ENCODE data around the gene HFE. TPM values are rescaled to one million over a fixed set of nuclear protein-coding genes. Genes with fewer than 3 reads are reported as not detected.
"Not testable (repeated sequence)": the region's sequence is repeated elsewhere in the genome, so short reads cannot be mapped to it uniquely, and the experiment has no call there.

The HFE gene
- total RNA-seq, 2 experiments from 2014 or later, result 1.0 to 1.4 TPM

DNA sequence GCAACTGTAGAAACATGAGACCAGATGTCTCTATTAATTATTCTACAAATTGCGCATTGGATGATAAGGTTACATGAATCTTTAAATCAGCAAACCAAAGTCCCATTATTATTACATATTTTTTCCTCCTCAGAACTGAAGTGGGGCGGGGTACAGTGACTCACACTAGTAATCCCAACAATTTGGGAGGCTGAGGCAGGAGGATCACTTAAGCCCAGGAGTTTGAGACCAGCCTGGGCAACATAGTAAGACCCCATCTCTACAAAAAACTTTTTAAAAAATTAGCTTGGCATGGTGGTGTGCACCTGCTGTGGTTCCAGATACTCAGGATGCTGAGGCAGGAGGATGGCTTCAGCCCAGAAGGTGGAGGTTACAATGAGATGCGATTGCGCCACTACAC lies 29.0 kb downstream of the HFE start:
- POLR2A ChIA-PET, result interaction anchor here (1.0 kb wide), 1 partner anchor 13 kb away, joined by 3 read pairs; a partner anchor contains a TSS
- no peak for DNase-seq
- Mint-ChIP-seq H3K27ac (no peak overlapping the region), H3K4me1 (ENCODE audit: low read depth) (peaks cover 9% of the 10 kb centered on the region), H3K36me3 (no peaks in the 10 kb centered on the region), H3K4me3 (no peak overlapping the region), H3K9me3 (no peaks in the 10 kb centered on the region), H3K27me3 (no peaks in the 10 kb centered on the region)
- intact Hi-C loops (cut with micrococcal nuclease), result no loop called here
- CTCF ChIA-PET, result interaction anchor here (1.2 kb wide), 1 partner anchor 19 kb away, joined by 3 read pairs; no protein-coding TSS in a partner anchor

GRCh38 chr6:26118999-26119398 lies 31.8 kb downstream of the HFE start:
- H3K27me3 Mint-ChIP-seq, result peaks cover 7% of the 10 kb centered on the region
- POLR2A ChIA-PET, result interaction anchor here (0.8 to 2.5 kb wide), 2 partner anchors 15 to 38 kb away, joined by 4 to 9 read pairs; a partner anchor contains a TSS
- intact Hi-C loops (cut with micrococcal nuclease), result no loop called here
- H3K9me3 Mint-ChIP-seq, result peaks cover 4% of the 10 kb centered on the region
- DNase-seq, result no peak
- peaks cover 10% of the 10 kb centered on the region for H3K36me3 Mint-ChIP-seq
- no peak overlapping the region for H3K27ac Mint-ChIP-seq
- CTCF ChIA-PET, result interaction anchor here (1.0 to 1.7 kb wide), 3 partner anchors 14 to 54 kb away, joined by 3 to 5 read pairs (median 5); no protein-coding TSS in a partner anchor
- H3K4me3 Mint-ChIP-seq, result no peak overlapping the region
- peaks cover 22% of the 10 kb centered on the region for H3K4me1 Mint-ChIP-seq (ENCODE audit: low read depth)

DNA sequence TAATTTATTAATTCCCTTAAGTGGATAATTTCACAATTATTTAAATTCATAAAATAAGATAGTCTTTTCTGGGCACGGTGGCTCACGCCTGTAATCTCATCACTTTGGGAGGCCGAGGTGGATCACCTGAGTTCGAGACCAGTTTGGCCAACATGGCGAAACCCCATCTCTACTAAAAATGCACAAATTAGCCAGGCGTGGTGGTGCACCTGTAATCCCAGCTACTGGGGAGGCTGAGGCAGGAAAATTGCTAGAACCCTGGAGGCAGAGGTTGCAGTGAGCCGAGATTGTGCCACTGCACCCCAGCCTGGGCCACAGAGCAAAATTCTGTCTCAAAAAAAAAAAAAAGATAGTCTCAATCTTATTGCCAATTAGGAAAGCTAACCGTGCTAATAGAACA lies 32.9 kb downstream of the HFE start:
- H3K4me1 Mint-ChIP-seq (ENCODE audit: low read depth), result peaks cover 20% of the 10 kb centered on the region
- DNase-seq, H3K4me3 Mint-ChIP-seq, H3K9me3 Mint-ChIP-seq, H3K27me3 Mint-ChIP-seq, H3K27ac Mint-ChIP-seq: not testable (repeated sequence)
- H3K36me3 Mint-ChIP-seq, result peaks cover 20% of the 10 kb centered on the region
- POLR2A ChIA-PET, result interaction anchor here (0.7 to 2.5 kb wide), 2 partner anchors 17 to 36 kb away, joined by 3 to 9 read pairs; a partner anchor contains a TSS
- intact Hi-C loops (cut with micrococcal nuclease), result loop anchor here (5.0 to 10.0 kb wide), 2 partner anchors 152 to 1715 kb away; a partner anchor contains a TSS
- CTCF ChIA-PET, result interaction anchor here (1.7 kb wide), 1 partner anchor 15 kb away, joined by 3 read pairs; no protein-coding TSS in a partner anchor

DNA sequence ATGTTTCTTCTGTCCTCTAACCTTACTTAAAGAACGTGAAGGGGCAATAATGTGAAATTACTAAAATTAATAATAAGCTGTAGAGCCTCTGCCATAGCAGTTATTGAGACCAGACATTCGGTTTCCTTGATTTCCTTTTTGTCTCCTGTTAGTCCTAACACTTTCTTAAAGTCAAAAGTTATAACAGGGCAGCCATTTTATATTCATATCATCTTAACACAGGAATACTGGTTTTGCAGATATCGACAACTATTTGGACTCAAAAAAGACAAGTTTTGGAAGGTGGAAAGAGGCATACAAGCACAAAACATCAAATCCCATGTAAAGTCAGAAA lies 33.5 kb downstream of the HFE start:
- Mint-ChIP-seq H3K4me3 (no peak overlapping the region), H3K9me3 (peaks cover 4% of the 10 kb centered on the region), H3K36me3 (peaks cover 24% of the 10 kb centered on the region), H3K4me1 (ENCODE audit: low read depth) (peaks cover 17% of the 10 kb centered on the region), H3K27me3 (peaks cover 8% of the 10 kb centered on the region), H3K27ac (peak overlapping the region; percentile 100)
- intact Hi-C loops (cut with micrococcal nuclease), result loop anchor here (5.0 to 10.0 kb wide), 2 partner anchors 152 to 1714 kb away; a partner anchor contains a TSS
- no peak for DNase-seq
- POLR2A ChIA-PET, result interaction anchor here (2.5 kb wide), 1 partner anchor 17 kb away, joined by 9 read pairs; a partner anchor contains a TSS
- CTCF ChIA-PET, result interaction anchor here (1.7 kb wide), 1 partner anchor 16 kb away, joined by 3 read pairs; no protein-coding TSS in a partner anchor

GRCh38 chr6:26121141-26122004 lies 34.1 kb downstream of the HFE start:
- H3K9me3 Mint-ChIP-seq, result peaks cover 4% of the 10 kb centered on the region
- peak overlapping the region; percentile 9 for H3K4me3 Mint-ChIP-seq
- ChIA-PET CTCF (no interaction called here), POLR2A (interaction anchor here (2.5 kb wide), 1 partner anchor 18 kb away, joined by 9 read pairs; a partner anchor contains a TSS)
- peaks cover 26% of the 10 kb centered on the region for H3K36me3 Mint-ChIP-seq
- no peak for DNase-seq
- peak overlapping the region; percentile 100 for H3K27ac Mint-ChIP-seq
- peaks cover 17% of the 10 kb centered on the region for H3K4me1 Mint-ChIP-seq (ENCODE audit: low read depth)
- H3K27me3 Mint-ChIP-seq, result peaks cover 8% of the 10 kb centered on the region
- intact Hi-C loops (cut with micrococcal nuclease), result loop anchor here (1.0 to 10.0 kb wide), 4 partner anchors 119 to 1713 kb away; a partner anchor contains a TSS

GRCh38 chr6:26122005-26122388 lies 34.8 kb downstream of the HFE start:
- peaks cover 26% of the 10 kb centered on the region for H3K36me3 Mint-ChIP-seq
- ChIA-PET CTCF (no interaction called here), POLR2A (no interaction called here)
- intact Hi-C loops (cut with micrococcal nuclease), result loop anchor here (1.0 to 10.0 kb wide), 4 partner anchors 119 to 1713 kb away; a partner anchor contains a TSS
- no peak for DNase-seq
- peaks cover 4% of the 10 kb centered on the region for H3K9me3 Mint-ChIP-seq
- H3K4me1 Mint-ChIP-seq (ENCODE audit: low read depth), result peaks cover 23% of the 10 kb centered on the region
- peak overlapping the region; percentile 100 for H3K27ac Mint-ChIP-seq
- H3K27me3 Mint-ChIP-seq, result peaks cover 8% of the 10 kb centered on the region
- H3K4me3 Mint-ChIP-seq, result no peak overlapping the region

DNA sequence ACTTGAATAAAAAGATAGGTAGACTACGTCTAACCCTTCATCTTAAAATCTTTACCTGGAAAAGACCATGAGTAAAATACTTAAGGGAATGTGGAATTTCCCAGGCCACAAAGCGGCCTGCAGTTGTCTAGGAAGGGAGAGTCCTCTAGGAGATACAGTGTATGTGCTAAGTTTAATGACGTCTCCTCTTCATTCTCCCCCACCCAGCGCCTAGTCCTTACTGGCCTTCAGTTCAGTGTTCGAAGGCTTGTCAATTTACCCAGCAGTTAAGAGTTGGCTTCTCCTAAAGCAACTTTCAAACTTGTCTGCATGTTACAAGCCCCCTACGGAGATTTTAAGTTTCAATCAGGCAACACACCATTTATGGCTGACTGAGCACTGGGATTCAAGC lies 35.2 kb downstream of the HFE start:
- H3K4me1 Mint-ChIP-seq (ENCODE audit: low read depth), result peaks cover 27% of the 10 kb centered on the region
- peak overlapping the region; percentile 95 for H3K4me3 Mint-ChIP-seq
- ChIA-PET POLR2A (interaction anchor here (0.8 to 6.4 kb wide), 24 partner anchors 18 to 1743 kb away, joined by 3 to 863 read pairs (median 36); partner anchors contain the start of gene TRIM38), CTCF (interaction anchor here (0.8 to 1.5 kb wide), 3 partner anchors 58 to 96 kb away, joined by 3 to 10 read pairs (median 4); no protein-coding TSS in a partner anchor)
- peak; percentile 21 for DNase-seq
- H3K27me3 Mint-ChIP-seq, result peaks cover 8% of the 10 kb centered on the region
- H3K27ac Mint-ChIP-seq, result peak overlapping the region; percentile 100
- H3K9me3 Mint-ChIP-seq, result peaks cover 4% of the 10 kb centered on the region
- H3K36me3 Mint-ChIP-seq, result peaks cover 26% of the 10 kb centered on the region
- intact Hi-C loops (cut with micrococcal nuclease), result loop anchor here (1.0 to 10.0 kb wide), 4 partner anchors 118 to 1712 kb away; a partner anchor contains a TSS

DNA sequence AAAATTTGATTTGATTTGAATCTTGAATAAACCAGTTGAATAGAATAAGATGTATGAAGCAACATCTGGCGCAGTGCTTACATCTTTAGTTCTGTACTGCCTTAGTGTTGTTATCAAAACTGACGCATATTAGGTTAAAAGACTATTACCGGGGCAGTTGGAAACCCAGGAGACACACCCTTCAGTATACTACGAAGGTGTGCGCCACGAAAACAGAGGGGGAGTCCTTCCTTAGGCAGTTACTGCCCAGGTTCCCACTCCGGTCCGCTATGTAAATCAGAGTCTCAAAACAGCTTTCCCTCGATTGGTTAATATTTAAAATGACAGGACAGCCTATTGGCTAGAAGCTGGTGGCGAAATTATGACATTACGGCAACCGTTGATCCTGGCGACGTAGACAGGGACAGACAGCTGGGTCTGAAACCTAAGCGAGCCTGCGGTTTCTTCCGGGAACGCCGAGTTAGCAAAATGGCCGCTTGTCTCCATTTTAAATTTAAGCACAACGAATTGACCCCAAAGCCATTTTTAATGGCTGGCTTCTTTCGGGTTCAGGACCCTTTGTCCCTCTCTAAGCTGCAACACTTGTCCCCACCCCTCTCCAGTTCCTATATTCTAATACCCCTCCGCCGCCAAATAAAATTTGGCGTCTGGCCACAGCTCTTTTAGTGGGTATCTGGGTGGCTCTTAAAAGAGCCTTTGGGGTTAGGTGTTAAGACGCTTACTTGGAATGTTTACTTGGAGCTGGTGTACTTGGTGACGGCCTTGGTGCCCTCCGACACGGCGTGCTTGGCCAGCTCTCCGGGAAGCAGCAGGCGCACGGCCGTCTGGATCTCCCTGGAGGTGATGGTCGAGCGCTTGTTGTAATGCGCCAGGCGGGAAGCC lies 35.8 kb downstream of the HFE start:
- intact Hi-C loops (cut with micrococcal nuclease), result loop anchor here (1.0 to 10.0 kb wide), 12 partner anchors 19 to 1712 kb away; a partner anchor contains a TSS
- H3K4me3 Mint-ChIP-seq, result peak overlapping the region; percentile 95
- DNase-seq, result peak; percentile 95
- ChIA-PET CTCF (interaction anchor here (0.8 to 1.6 kb wide), 7 partner anchors 16 to 97 kb away, joined by 3 to 10 read pairs (median 3); a partner anchor contains a TSS), POLR2A (interaction anchor here (0.7 to 6.4 kb wide), 47 partner anchors 10 to 1744 kb away, joined by 3 to 863 read pairs (median 9); partner anchors contain the start of genes HFE and TRIM38)
- peak overlapping the region; percentile 100 for H3K27ac Mint-ChIP-seq
- peaks cover 26% of the 10 kb centered on the region for H3K36me3 Mint-ChIP-seq
- peaks cover 8% of the 10 kb centered on the region for H3K27me3 Mint-ChIP-seq
- peaks cover 34% of the 10 kb centered on the region for H3K4me1 Mint-ChIP-seq (ENCODE audit: low read depth)
- peaks cover 4% of the 10 kb centered on the region for H3K9me3 Mint-ChIP-seq

DNA sequence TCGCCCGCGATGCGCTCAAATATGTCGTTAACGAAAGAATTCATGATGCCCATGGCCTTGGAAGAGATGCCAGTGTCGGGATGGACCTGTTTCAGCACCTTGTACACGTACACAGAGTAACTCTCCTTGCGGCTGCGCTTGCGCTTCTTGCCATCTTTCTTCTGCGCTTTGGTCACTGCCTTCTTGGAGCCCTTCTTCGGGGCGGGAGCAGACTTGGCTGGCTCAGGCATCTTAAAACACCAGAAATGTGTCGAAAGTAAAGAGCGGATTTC lies 36.4 kb downstream of the HFE start:
- H3K9me3 Mint-ChIP-seq, result peaks cover 4% of the 10 kb centered on the region
- peak overlapping the region; percentile 100 for H3K27ac Mint-ChIP-seq
- intact Hi-C loops (cut with micrococcal nuclease), result loop anchor here (1.0 to 10.0 kb wide), 11 partner anchors 19 to 1711 kb away; a partner anchor contains a TSS
- H3K36me3 Mint-ChIP-seq, result peaks cover 30% of the 10 kb centered on the region
- ChIA-PET POLR2A (interaction anchor here (0.6 to 6.4 kb wide), 54 partner anchors 9 to 1769 kb away, joined by 3 to 863 read pairs (median 8); partner anchors contain the start of genes HFE and TRIM38), CTCF (interaction anchor here (0.9 to 1.7 kb wide), 8 partner anchors 17 to 93 kb away, joined by 3 to 10 read pairs (median 4); a partner anchor contains a TSS)
- peak; percentile 90 for DNase-seq
- H3K27me3 Mint-ChIP-seq, result peaks cover 8% of the 10 kb centered on the region
- peaks cover 39% of the 10 kb centered on the region for H3K4me1 Mint-ChIP-seq (ENCODE audit: low read depth)
- H3K4me3 Mint-ChIP-seq, result peak overlapping the region; percentile 95

GRCh38 chr6:26123947-26124780 lies 36.9 kb downstream of the HFE start:
- peaks cover 4% of the 10 kb centered on the region for H3K9me3 Mint-ChIP-seq
- peaks cover 30% of the 10 kb centered on the region for H3K36me3 Mint-ChIP-seq
- H3K27ac Mint-ChIP-seq, result peak overlapping the region; percentile 100
- POLR2A ChIA-PET, result interaction anchor here (0.6 to 6.4 kb wide), 59 partner anchors 9 to 1769 kb away, joined by 3 to 863 read pairs (median 7); partner anchors contain the start of genes HFE and TRIM38
- intact Hi-C loops (cut with micrococcal nuclease), result loop anchor here (1.0 to 10.0 kb wide), 13 partner anchors 20 to 1711 kb away; a partner anchor contains a TSS
- peak overlapping the region; percentile 95 for H3K4me3 Mint-ChIP-seq
- peaks cover 8% of the 10 kb centered on the region for H3K27me3 Mint-ChIP-seq
- peaks cover 40% of the 10 kb centered on the region for H3K4me1 Mint-ChIP-seq (ENCODE audit: low read depth)
- CTCF ChIA-PET, result interaction anchor here (0.6 to 1.7 kb wide), 11 partner anchors 17 to 93 kb away, joined by 3 to 10 read pairs (median 3); a partner anchor contains a TSS
- DNase-seq, result peak; percentile 81

Measured in activated CD4-positive, alpha-beta memory T cell treated with anti-CD3 and anti-CD28 coated beads for 36 hours (primary cell).